Measurements from ENCODE around the gene HLCS. TPM values are rescaled to one million over a fixed set of nuclear protein-coding genes. Genes with fewer than 3 reads are reported as not detected.

HLCS gene
- total RNA-seq, 1 donor from 2014 or later: 25.0 TPM

DNA sequence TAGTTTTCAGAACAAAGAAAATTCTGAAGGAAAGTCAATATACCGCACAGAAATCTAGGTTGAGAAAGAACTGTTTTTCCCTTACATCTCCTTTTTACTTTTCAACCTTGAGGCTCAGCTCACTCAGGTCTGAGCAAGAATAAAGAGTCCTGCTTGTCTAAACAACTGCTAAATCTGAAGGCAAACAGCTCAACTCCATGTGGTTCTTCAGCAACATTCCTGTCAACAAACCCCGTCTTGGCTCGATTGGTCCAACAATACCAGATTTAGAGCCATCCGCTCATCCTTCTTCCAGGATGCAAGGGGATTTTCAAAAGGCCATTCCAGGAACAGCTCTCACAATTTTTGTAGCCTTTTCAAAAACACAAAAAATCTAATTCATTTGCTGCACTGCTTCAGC lies 119.8 kb downstream of the HLCS start:
- DNase-seq (ENCODE audit: low spot score): peak; percentile 53
- Histone ChIP-seq H3K27ac (no peak overlapping the region), H3K4me2 (peak overlapping the region; percentile 16), H3K4me3 (no peak overlapping the region), H3K36me3 (no peaks in the 10 kb centered on the region), H3K4me1 (peaks cover 25% of the 10 kb centered on the region), H3K9me3 (ENCODE audit: low read depth) (no peaks in the 10 kb centered on the region), H3F3A (ENCODE audit: low read depth) (peaks cover 7% of the 10 kb centered on the region), H3K79me2 (ENCODE audit: low read depth) (no peaks in the 10 kb centered on the region), H2AFZ (replicated peaks) (no peak overlapping the region), H3K27me3 (no peaks in the 10 kb centered on the region), H3K9ac (no peak overlapping the region), H4K20me1 (ENCODE audit: low read depth) (no peaks in the 10 kb centered on the region)
- H3K9me3 Mint-ChIP-seq: no peaks in the 10 kb centered on the region
- peaks cover 2% of the 10 kb centered on the region for H3K27me3 Mint-ChIP-seq (ENCODE audit: insufficient read depth, low read depth)
- H3K27ac Mint-ChIP-seq: no peak overlapping the region
- H3K4me3 Mint-ChIP-seq: no peak overlapping the region
- H3K4me1 Mint-ChIP-seq: peaks cover 17% of the 10 kb centered on the region
- no peak for TF ChIP-seq EZH2 (IDR thresholded peaks at IDR 0.05)
- peaks cover 2% of the 10 kb centered on the region for H3K36me3 Mint-ChIP-seq

DNA sequence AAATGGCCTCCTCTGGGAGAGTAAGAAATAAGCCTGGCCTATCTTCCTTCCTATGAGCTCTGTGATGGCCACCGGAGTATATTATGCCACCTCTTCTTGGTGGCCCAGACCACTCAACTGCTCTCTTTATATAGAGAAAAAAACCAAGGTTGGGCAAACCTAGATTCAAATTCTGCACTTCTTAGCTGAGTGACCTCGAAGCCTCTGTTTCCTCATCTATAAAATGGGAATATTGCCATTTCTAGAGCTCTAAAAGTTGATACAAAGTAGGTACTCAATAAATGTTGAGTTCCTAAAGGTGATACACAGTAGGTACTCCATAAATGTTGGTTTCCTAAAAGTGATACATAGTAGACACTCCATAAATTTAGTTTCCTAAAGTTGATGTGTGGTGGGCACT lies 120.7 kb downstream of the HLCS start:
- Mint-ChIP-seq H3K9me3 (no peaks in the 10 kb centered on the region), H3K4me1 (peaks cover 17% of the 10 kb centered on the region), H3K27me3 (ENCODE audit: insufficient read depth, low read depth) (peaks cover 2% of the 10 kb centered on the region), H3K4me3 (no peak overlapping the region), H3K27ac (no peak overlapping the region), H3K36me3 (peaks cover 2% of the 10 kb centered on the region)
- peaks cover 25% of the 10 kb centered on the region for H3K4me1 ChIP-seq
- H3K27ac ChIP-seq: no peak overlapping the region
- no peaks in the 10 kb centered on the region for H3K27me3 ChIP-seq
- no peaks in the 10 kb centered on the region for H3K9me3 ChIP-seq (ENCODE audit: low read depth)
- H3K9ac ChIP-seq: no peak overlapping the region
- H3K4me3 ChIP-seq: no peak overlapping the region
- no peaks in the 10 kb centered on the region for H3K36me3 ChIP-seq
- TF ChIP-seq EZH2phosphoT487 (IDR thresholded peaks at IDR 0.05) (no peak), EZH2 (IDR thresholded peaks at IDR 0.05) (no peak), CTCF (IDR thresholded peaks at IDR 0.05) (no peak)
- H4K20me1 ChIP-seq (ENCODE audit: low read depth): no peaks in the 10 kb centered on the region
- no peak overlapping the region for H2AFZ ChIP-seq (replicated peaks)
- H3K79me2 ChIP-seq (ENCODE audit: low read depth): no peaks in the 10 kb centered on the region
- no peak for DNase-seq (ENCODE audit: low spot score)
- H3F3A ChIP-seq (ENCODE audit: low read depth): peaks cover 7% of the 10 kb centered on the region
- H3K4me2 ChIP-seq: no peak overlapping the region

GRCh38 chr21:36845070-36845469 lies 121.4 kb downstream of the HLCS start:
- Histone ChIP-seq H3K4me3 (no peak overlapping the region), H3F3A (ENCODE audit: low read depth) (peaks cover 7% of the 10 kb centered on the region), H3K9me3 (ENCODE audit: low read depth) (no peaks in the 10 kb centered on the region), H4K20me1 (ENCODE audit: low read depth) (no peaks in the 10 kb centered on the region), H3K79me2 (ENCODE audit: low read depth) (no peaks in the 10 kb centered on the region), H2AFZ (replicated peaks) (no peak overlapping the region), H3K4me2 (no peak overlapping the region), H3K36me3 (no peaks in the 10 kb centered on the region), H3K27ac (no peak overlapping the region), H3K9ac (no peak overlapping the region), H3K4me1 (peaks cover 25% of the 10 kb centered on the region), H3K27me3 (no peaks in the 10 kb centered on the region)
- Mint-ChIP-seq H3K4me3 (no peak overlapping the region), H3K27me3 (ENCODE audit: insufficient read depth, low read depth) (peaks cover 2% of the 10 kb centered on the region), H3K9me3 (no peaks in the 10 kb centered on the region), H3K36me3 (peaks cover 2% of the 10 kb centered on the region), H3K4me1 (peaks cover 15% of the 10 kb centered on the region), H3K27ac (peak overlapping the region; percentile 57)
- DNase-seq (ENCODE audit: low spot score): no peak
- TF ChIP-seq EZH2phosphoT487 (IDR thresholded peaks at IDR 0.05) (no peak), EZH2 (IDR thresholded peaks at IDR 0.05) (no peak), CTCF (IDR thresholded peaks at IDR 0.05) (no peak)

GRCh38 chr21:36841866-36842265 lies 124.6 kb downstream of the HLCS start:
- Histone ChIP-seq H3K79me2 (ENCODE audit: low read depth) (no peaks in the 10 kb centered on the region), H3K27ac (no peak overlapping the region), H3K9ac (no peak overlapping the region), H3K4me3 (no peak overlapping the region), H3F3A (ENCODE audit: low read depth) (peaks cover 7% of the 10 kb centered on the region), H3K36me3 (no peaks in the 10 kb centered on the region), H3K4me1 (peaks cover 8% of the 10 kb centered on the region), H3K4me2 (no peak overlapping the region), H3K27me3 (no peaks in the 10 kb centered on the region), H3K9me3 (ENCODE audit: low read depth) (no peaks in the 10 kb centered on the region), H2AFZ (replicated peaks) (no peak overlapping the region), H4K20me1 (ENCODE audit: low read depth) (no peaks in the 10 kb centered on the region)
- H3K4me1 Mint-ChIP-seq: peaks cover 16% of the 10 kb centered on the region
- TF ChIP-seq EZH2phosphoT487 (IDR thresholded peaks at IDR 0.05) (no peak), CTCF (IDR thresholded peaks at IDR 0.05) (no peak), EZH2 (IDR thresholded peaks at IDR 0.05) (no peak)
- H3K27me3 Mint-ChIP-seq (ENCODE audit: insufficient read depth, low read depth): peaks cover 4% of the 10 kb centered on the region
- H3K9me3 Mint-ChIP-seq: no peaks in the 10 kb centered on the region
- no peak overlapping the region for H3K27ac Mint-ChIP-seq
- no peak overlapping the region for H3K4me3 Mint-ChIP-seq
- H3K36me3 Mint-ChIP-seq: peaks cover 2% of the 10 kb centered on the region
- DNase-seq (ENCODE audit: low spot score): no peak
